ENCODE results near the gene C9orf43. TPM values are rescaled to one million over a fixed set of nuclear protein-coding genes. Genes with fewer than 3 reads are reported as not detected.

The C9orf43 gene
- total RNA-seq, 2 experiments from 2014 or later, result 0.67 to 0.91 TPM

GRCh38 chr9:113454914-113455761, 44.6 kb downstream of the C9orf43 start:
- CTCF ChIA-PET, result interaction anchor here (1.0 to 2.3 kb wide), 3 partner anchors 9 to 203 kb away, joined by 3 to 8 read pairs (median 4); no protein-coding TSS in a partner anchor
- POLR2A ChIA-PET, result no interaction called here

- ChIA-PET CTCF (interaction anchor here (0.6 to 1.0 kb wide), 2 partner anchors 56 to 106 kb away, joined by 3 read pairs; no protein-coding TSS in a partner anchor), POLR2A (no interaction called here)
These were observed 45.7 kb downstream of the C9orf43 start for GRCh38 chr9:113456235-113456634.

GRCh38 chr9:113461285-113461684, 50.7 kb downstream of the C9orf43 start:
- POLR2A ChIA-PET, result no interaction called here

GRCh38 chr9:113461943-113462342, 51.4 kb downstream of the C9orf43 start:
- CTCF ChIA-PET, result no interaction called here
- POLR2A ChIA-PET, result no interaction called here

More at GRCh38 chr9:113461285-113461684, 50.7 kb downstream of the C9orf43 start:
- CTCF ChIA-PET, result no interaction called here

- POLR2A ChIA-PET, result no interaction called here
- CTCF ChIA-PET, result no interaction called here
These were observed 52.3 kb downstream of the C9orf43 start for GRCh38 chr9:113462781-113463286.

GRCh38 chr9:113463418-113464285, 53.1 kb downstream of the C9orf43 start, which contains the start of gene RGS3:
RGS3 (plus strand) TSS chr9:113463727; CDS start chr9:113463803, 76 bp downstream.
- POLR2A ChIA-PET, result interaction anchor here (0.6 kb wide), 1 partner anchor 151 kb away, joined by 3 read pairs; no protein-coding TSS in a partner anchor
- CTCF ChIA-PET, result no interaction called here

- ChIA-PET POLR2A (no interaction called here), CTCF (no interaction called here)
These were observed 53.7 kb downstream of the C9orf43 start for GRCh38 chr9:113464286-113464660.

- POLR2A ChIA-PET, result no interaction called here
These were observed 55.1 kb downstream of the C9orf43 start for GRCh38 chr9:113465599-113466140.

GRCh38 chr9:113467183-113467582, 56.6 kb downstream of the C9orf43 start:
- CTCF ChIA-PET, result interaction anchor here (2.3 kb wide), 1 partner anchor 12 kb away, joined by 5 read pairs; no protein-coding TSS in a partner anchor

More at GRCh38 chr9:113465599-113466140, 55.1 kb downstream of the C9orf43 start:
- CTCF ChIA-PET, result no interaction called here

GRCh38 chr9:113468716-113469448, 58.3 kb downstream of the C9orf43 start:
- ChIA-PET POLR2A (no interaction called here), CTCF (interaction anchor here (0.9 to 2.3 kb wide), 2 partner anchors 11 to 189 kb away, joined by 5 read pairs; no protein-coding TSS in a partner anchor)

More at GRCh38 chr9:113467183-113467582, 56.6 kb downstream of the C9orf43 start:
- POLR2A ChIA-PET, result no interaction called here

- ChIA-PET CTCF (no interaction called here), POLR2A (no interaction called here)
These were observed 60.6 kb downstream of the C9orf43 start for GRCh38 chr9:113471143-113471542.

GRCh38 chr9:113471566-113471965, 61.0 kb downstream of the C9orf43 start:
- POLR2A ChIA-PET, result no interaction called here

GRCh38 chr9:113472199-113472598, 61.7 kb downstream of the C9orf43 start:
- ChIA-PET POLR2A (no interaction called here), CTCF (no interaction called here)

More at GRCh38 chr9:113471566-113471965, 61.0 kb downstream of the C9orf43 start:
- CTCF ChIA-PET, result no interaction called here

- CTCF ChIA-PET, result interaction anchor here (1.2 to 1.3 kb wide), 2 partner anchors 25 to 634 kb away, joined by 3 read pairs; no protein-coding TSS in a partner anchor
- POLR2A ChIA-PET, result no interaction called here
These were observed 63.9 kb downstream of the C9orf43 start for GRCh38 chr9:113474360-113475028.

GRCh38 chr9:113475031-113475430, 64.5 kb downstream of the C9orf43 start:
- ChIA-PET CTCF (no interaction called here), POLR2A (no interaction called here)

- ChIA-PET CTCF (no interaction called here), POLR2A (no interaction called here)
These were observed 65.4 kb downstream of the C9orf43 start for GRCh38 chr9:113475992-113476391.

GRCh38 chr9:113476511-113476916, 66.0 kb downstream of the C9orf43 start:
- POLR2A ChIA-PET, result no interaction called here
- CTCF ChIA-PET, result interaction anchor here (0.8 kb wide), 1 partner anchor 195 kb away, joined by 3 read pairs; no protein-coding TSS in a partner anchor

- CTCF ChIA-PET, result interaction anchor here (0.6 to 0.8 kb wide), 2 partner anchors 19 to 195 kb away, joined by 3 read pairs; no protein-coding TSS in a partner anchor
- POLR2A ChIA-PET, result no interaction called here
These were observed 66.5 kb downstream of the C9orf43 start for GRCh38 chr9:113477058-113477457.

Measured in activated CD8-positive, alpha-beta memory T cell treated with anti-CD3 and anti-CD28 coated beads for 36 hours (primary cell).